GM21786 (cell line): ENCODE measurements around the gene GDI2.

Source experiments
- ATAC-seq: cut with Tn5 transposase; IDR thresholded peaks from one replicate; pipeline ENCODE4 v1.9.1; 2021; ENCODE audit not compliant: unreplicated experiment

The GDI2 gene

GRCh38 chr10:5744849-5745248 is 68.4 kb downstream of the GDI2 start:
- ATAC-seq = no peak

GRCh38 chr10:5743736-5744135 is 69.5 kb downstream of the GDI2 start:
- ATAC-seq = no peak

GRCh38 chr10:5742116-5742515 is 71.1 kb downstream of the GDI2 start:
- ATAC-seq = no peak

- no peak for ATAC-seq
Observed at GRCh38 chr10:5741276-5741675, 72.0 kb downstream of the GDI2 start.

- no peak for ATAC-seq
Observed at GRCh38 chr10:5738427-5738826, 74.8 kb downstream of the GDI2 start.

- ATAC-seq = no peak
Observed at GRCh38 chr10:5737352-5737751, 75.9 kb downstream of the GDI2 start.

GRCh38 chr10:5736591-5736990 is 76.6 kb downstream of the GDI2 start:
- no peak for ATAC-seq

GRCh38 chr10:5735119-5735518 is 78.1 kb downstream of the GDI2 start:
- ATAC-seq = no peak

GRCh38 chr10:5732141-5732540 is 81.1 kb downstream of the GDI2 start:
- no peak for ATAC-seq

GRCh38 chr10:5731559-5731958 is 81.7 kb downstream of the GDI2 start:
- no peak for ATAC-seq

GRCh38 chr10:5730766-5731165 is 82.5 kb downstream of the GDI2 start:
- ATAC-seq = no peak

GRCh38 chr10:5723692-5724091 is 89.5 kb downstream of the GDI2 start:
- ATAC-seq = no peak

- ATAC-seq = no peak
Observed at GRCh38 chr10:5720182-5720581, 93.1 kb downstream of the GDI2 start.

GRCh38 chr10:5719546-5719945 is 93.7 kb downstream of the GDI2 start:
- no peak for ATAC-seq
